Breast epithelium (tissue), 3 donors: ENCODE measurements around the gene CAPN9.

ENCODE experiments used
- CTCF ChIP-seq, 3 donors: fragments of 450-650 bp; IDR thresholded peaks; one replicate each; pipeline ENCODE4 v1.5.1; 2016 to 2017; ENCODE audit warnings: antibody characterized with exemption in 3 of 3, mild to moderate bottlenecking in 3 of 3, moderate library complexity in 3 of 3
- POLR2A ChIP-seq: fragments of 450-650 bp; IDR thresholded peaks from one replicate; pipeline ENCODE4 v1.6.1; 2016; ENCODE audit warnings: antibody characterized with exemption, mild to moderate bottlenecking, moderate library complexity
- POLR2AphosphoS5 ChIP-seq, 3 donors: sonication (generic); formaldehyde crosslinking; IDR thresholded peaks; one replicate each; pipeline ENCODE4 v1.6.1; 2017; ENCODE audit warnings: antibody characterized with exemption in 3 of 3

- TF ChIP-seq POLR2AphosphoS5 (IDR thresholded peaks at IDR 0.05) (no peak), CTCF (IDR thresholded peaks at IDR 0.05) (no peak), POLR2A (no peak)
Measured at GRCh38 chr1:230796626-230797025, 49.4 kb downstream of the CAPN9 start.
